ENCODE results near the gene C2CD4C.
"Not testable (repeated sequence)": the region's sequence is repeated elsewhere in the genome, so short reads cannot be mapped to it uniquely, and the experiment has no call there.

C2CD4C gene

DNA sequence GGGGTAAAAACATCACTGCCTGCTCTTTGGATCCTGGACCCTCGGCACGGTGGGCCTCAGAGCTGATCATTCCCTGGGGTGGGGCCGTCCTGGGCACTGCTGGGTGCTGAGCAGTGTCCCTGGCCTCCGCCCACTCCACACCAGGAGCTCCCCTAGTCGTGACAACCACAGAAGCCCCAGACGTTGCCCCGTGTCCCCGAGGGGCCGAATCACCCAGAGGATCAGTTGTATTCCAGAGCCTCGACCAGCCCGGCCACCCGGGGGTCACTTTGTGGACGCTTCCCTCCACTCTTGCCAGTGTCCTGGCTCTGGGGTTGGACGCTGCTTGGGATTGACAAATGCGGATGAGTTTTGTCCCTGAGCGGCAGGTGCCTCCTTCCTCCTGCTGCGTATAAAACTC lies 10.2 kb downstream of the C2CD4C start:
- no peak for DNase-seq (ENCODE audit: low read depth)

DNA sequence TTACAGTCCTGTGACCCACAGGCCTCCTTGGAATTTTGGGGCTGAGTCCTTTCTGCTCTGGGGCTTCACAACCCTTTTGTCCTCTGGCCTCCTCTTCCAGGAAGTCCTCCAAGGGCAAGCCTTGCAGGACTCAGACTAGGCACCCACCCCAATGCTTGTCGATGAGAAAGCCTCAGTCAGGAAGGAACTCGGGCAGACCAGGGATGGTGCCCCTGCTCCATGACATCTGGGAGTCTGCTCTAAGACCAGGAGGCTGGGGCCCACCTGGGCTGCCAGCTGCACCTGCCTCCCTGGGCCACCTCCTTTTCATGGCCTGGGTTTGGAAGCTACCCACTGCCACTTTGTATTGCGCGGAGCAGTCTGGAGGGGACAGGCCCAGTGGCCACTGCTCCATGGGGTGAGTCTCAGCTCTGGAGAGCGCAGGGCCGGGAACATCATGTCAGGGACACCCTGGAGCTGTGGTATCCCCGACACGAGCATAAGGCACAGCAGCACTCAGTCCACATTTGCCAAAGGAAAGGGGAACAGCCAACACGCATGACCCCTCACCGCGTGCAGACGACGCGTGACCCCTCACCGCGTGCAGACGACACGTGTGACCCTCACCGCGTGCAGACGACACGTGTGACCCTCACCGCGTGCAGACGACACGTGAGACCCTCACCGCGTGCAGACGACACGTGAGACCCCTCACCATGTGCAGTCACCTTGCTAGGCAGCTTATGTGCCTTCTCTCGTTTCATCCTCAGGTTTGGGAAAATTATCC lies 10.8 kb downstream of the C2CD4C start:
- no peak for DNase-seq (ENCODE audit: low read depth)

DNA sequence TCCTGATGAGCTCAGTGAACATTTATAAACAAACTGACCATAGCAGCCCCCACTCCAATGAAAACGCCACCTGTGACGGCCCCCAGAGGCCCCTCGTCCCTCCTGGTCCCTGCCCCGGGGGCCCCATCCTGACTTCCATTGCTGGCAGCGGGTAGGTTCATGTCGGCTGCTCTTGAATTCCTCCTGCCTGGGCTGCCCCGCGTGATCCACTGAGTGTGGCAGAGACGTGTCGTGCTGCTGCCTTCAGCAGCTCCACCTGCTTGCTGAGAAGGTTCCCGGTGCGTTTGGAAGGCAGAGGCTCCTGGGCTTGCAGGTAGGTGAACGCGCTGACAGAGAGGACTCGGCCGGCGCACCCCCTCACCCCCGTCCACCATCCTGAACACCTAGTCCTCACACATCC lies 11.6 kb downstream of the C2CD4C start:
- no peak for DNase-seq (ENCODE audit: low read depth)

DNA sequence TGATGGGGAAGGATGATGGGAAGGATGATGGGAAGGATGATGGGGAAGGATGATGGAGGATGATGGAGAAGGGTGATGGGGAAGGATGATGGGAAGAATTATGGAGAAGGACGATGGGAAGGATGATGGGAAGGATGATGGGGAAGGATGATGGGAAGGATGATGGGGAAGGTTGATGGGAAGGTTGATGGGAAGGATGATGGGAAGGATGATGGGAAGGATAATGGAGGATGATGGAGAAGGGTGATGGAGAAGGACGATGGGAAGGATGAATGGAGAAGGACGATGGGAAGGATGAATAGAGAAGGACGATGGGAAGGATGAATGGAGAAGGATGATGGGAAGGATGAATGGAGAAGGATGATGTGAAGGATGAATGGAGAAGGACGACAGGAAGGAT lies 13.5 kb downstream of the C2CD4C start:
- no peak for DNase-seq (ENCODE audit: low read depth)

DNA sequence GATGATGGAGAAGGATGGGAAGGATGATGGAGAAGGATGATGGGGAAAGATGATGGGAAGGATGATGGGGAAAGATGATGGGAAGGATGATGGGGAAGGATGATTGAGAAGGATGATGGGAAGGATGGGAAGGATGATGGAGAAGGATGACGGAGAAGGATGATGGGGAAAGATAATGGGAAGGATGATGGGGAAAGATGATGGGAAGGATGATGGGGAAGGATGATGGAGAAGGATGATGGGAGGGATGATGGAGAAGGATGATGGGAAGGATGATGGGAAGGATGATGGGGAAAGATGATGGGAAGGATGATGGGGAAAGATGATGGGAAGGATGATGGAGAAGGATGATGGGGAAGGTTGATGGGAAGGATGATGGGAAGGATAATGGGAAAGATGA lies 14.1 kb downstream of the C2CD4C start:
- not testable (repeated sequence) for DNase-seq (ENCODE audit: low read depth)

DNA sequence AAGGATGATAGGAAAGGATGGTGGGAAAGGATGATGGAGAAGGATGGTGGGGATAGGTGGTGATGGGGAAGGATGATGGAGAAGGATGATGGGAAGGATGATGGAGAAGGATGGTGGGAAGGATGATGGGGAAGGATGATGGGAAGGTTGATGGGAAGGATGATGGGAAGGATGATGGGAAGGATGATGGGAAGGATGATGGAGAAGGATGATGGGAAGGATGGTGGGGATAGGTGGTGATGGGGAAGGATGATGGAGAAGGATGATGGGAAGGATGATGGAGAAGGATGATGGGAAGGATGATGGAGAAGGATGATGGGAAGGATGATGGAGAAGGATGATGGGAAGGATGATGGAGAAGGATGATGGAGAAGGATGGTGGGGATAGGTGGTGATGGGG lies 15.4 kb downstream of the C2CD4C start:
- DNase-seq (ENCODE audit: low read depth): not testable (repeated sequence)

DNA sequence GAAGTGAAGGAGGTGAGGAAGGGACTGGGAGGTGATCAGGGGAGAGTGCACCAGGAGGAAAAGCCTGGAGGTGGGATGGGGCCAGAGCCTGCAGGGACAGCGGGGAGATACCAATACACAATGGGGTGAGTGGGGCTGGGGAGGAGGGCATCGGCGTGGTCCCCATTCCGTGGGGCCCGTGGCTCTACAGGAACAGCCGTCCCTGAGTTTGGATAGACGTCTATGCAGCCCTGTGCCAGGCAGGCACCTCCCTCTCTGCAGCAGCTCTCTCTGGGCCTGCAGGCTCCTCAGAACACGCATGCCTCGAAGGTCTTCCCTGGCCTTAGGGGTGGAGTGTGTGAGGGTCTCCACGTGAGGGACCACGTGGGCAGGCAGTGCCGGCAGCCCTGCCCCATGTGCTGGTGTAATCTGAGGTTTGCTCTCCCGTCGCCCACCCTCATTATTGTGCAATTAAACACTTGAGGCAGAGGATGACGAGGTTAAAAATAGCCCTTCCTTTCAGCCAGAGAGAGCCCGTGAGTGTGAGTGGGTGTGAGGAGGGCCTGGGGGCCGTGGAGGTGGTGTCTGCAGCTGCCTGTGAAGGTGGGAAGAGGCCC lies 16.5 kb downstream of the C2CD4C start:
- DNase-seq (ENCODE audit: low read depth): no peak

DNA sequence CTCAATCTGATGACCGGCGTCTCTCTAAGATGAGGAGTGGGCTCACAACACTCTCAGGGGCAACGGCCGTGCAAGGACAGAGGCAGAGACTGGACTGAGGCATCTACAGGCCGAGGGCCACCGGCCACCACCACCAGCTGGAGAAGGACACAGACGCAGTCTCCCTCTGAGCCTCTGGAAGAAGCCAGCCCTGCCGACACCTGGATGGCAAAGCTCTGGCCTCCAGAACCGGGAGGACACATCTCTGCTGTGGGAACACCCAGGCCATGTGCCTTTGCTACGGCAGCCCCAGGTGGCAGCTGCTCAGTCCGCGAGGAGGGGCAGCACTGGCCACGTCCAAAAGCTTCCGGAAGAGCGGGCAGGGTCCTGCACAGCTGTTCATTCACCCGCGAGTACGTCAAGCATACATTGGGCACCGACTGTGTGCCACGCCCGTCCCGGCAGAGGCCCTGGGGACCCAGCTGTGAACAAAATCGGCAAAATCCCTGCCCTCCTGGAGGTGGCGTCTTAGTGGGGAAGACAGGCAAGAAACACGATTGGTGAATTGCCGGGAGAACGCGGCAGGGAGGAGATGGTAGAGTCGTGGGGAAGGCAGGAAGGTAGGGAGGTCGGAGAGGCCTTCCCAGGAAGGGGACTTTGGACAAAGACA lies 17.1 kb downstream of the C2CD4C start:
- DNase-seq (ENCODE audit: low read depth): no peak

DNA sequence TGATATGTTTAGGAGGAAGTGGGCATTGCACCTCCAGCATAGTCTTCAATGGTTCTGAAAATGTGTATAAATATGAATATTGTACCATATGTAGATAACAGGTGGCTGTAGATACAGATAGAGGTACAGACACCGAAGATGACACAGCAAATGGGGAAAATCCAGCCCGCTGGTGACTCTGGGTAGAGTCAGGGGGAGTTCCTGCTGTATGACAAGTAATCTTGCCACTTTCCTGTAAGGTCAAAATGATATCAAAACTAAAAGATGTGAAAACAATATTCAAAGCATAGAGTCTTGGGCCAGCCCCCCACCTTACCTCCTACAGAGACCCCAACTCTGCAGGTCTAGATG lies 17.8 kb downstream of the C2CD4C start:
- DNase-seq (ENCODE audit: low read depth): no peak

DNA sequence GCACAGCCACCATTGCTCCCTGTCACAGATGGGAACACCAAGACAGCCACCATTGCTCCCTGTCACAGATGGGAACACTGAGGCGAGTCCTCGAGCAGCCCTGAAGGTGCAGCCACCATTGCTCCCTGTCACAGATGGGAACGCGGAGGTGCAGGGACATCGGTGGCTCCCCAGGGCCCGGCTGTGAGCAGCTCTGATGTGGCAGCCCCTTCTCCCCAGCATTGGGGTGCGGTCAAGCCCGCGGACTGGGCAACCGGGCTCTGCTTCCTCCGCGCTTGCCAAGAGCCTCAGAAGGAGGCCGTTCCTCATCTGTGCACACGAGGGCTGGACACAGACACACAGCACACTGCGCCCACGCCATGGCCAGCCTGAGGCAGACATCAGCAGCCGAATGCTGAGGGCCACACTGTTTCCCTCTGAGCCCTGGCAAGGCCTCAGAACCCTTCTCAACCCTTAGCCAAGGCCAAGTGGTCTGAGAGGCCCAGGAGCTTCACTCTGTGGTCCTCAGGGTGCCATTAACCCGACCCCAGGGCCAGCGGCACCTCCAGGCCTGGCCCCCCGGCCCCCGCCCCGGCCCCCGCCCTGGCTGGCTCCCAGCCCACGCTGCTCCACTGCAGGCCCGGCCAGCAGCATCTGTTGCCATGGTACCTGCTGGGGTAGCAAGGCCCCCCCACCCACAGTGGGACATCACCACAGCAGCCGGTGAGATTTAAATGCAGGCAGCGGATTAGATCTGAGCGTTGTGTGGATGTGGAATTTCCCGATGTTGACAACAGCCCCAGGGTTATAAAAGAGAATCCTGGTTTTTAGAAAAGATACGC lies 18.4 kb downstream of the C2CD4C start:
- DNase-seq (ENCODE audit: low read depth): no peak

DNA sequence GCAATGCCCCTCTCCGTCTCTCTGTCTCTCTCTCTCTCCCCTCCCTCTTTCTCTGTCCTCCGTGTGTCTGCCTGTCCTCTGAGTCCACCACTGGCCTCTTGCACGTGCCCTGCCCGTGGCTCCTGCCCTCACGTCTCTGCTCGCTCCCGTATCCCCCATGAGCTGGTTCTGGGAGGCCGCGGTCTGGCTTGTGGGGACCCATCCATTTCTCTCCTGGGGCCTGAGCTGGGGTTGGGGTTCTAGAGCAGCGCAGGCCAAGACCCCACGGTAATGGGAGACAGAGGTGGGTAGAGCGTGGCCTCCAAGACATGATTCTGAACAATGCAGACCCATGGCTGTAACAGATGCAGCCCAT lies 19.0 kb downstream of the C2CD4C start:
- DNase-seq (ENCODE audit: low read depth): no peak

DNA sequence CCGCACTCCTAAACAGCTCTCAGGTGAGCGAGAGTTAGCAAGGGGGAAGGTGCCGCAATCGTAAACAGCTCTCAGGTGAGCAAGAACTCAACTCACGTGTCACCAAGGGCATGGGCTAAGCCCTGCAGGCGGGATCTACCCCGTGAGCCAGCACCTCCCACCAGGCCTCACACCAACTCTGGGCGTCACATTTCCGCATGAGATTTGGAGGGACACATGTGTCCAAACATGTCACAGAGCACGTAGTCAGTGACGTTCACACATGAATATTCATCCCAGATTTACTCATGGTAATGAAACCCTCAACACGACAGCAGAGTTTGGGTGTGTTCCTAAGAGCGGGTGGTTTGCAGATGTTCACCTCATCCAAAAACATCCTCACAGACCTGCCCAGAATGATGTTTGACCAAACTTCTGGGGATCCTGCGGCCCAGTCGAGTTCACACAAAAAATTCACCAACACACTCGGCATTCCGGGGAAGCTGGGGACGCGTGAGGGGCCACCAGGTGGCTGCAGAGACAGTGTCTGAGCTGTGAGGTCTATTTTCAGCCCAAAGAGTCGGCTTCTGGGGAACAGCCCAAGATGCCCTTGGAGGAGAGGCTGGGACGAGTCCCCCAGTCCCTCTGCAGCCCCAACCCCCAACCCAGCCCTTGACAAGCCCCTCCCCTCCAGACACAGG lies 19.6 kb downstream of the C2CD4C start:
- DNase-seq (ENCODE audit: low read depth): no peak

DNA sequence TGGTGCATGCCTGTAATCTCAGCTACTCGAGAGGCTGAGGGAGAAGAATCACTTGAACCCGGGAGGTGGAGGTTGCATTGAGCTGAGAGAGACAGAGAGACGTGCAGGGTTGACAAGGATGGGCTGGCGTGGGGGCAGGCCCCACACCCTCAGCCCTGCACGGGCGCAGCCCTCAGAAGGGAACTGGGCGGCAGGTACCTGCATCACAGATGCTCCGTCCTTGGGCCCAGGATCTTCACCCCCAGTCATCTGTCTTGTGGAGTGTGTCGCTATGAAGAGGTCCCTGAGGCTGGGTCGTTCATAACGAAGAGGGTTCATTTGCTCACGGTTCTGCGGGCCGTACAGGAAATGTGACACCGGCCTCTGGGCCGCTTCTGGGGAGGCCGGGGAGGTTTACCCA lies 20.3 kb downstream of the C2CD4C start:
- DNase-seq (ENCODE audit: low read depth): no peak

DNA sequence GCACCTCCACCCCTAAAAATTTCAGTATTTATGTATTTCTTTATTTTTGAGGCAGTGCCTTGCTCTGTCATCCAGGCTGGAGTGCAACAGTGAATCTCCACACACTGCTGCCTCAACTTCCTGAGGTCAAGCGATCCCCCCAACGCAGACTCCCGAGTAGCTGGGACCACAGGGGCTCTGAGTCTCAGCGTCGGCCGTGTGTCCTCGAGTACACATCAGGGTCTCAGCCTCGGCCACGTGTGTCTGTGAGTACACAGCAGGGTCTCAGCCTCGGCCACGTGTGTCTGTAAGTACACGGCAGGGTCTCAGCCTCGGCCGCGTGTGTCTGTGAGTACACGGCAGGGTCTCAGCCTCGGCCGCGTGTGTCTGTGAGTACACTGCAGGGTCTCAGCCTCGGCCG lies 21.2 kb downstream of the C2CD4C start:
- no peak for DNase-seq (ENCODE audit: low read depth)

DNA sequence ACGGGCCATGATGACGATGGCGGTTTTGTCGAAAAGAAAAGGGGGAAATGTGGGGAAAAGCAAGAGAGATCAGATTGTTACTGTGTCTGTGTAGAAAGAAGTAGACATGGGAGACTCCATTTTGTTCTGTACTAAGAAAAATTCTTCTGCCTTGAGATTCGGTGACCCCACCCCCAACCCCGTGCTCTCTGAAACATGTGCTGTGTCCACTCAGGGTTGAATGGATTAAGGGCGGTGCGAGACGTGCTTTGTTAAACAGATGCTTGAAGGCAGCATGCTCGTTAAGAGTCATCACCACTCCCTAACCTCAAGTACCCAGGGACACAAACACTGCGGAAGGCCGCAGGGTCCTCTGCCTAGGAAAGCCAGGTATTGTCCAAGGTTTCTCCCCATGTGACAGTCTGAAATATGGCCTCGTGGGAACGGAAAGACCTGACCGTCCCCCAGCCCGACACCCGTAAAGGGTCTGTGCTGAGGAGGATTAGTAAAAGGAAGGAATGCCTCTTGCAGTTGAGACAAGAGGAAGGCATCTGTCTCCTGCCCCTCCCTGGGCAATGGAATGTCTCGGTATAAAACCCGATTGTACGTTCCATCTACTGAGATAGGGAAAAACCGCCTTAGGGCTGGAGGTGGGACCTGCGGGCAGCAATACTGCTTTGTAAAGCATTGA lies 22.2 kb downstream of the C2CD4C start:
- not testable (repeated sequence) for DNase-seq (ENCODE audit: low read depth)

DNA sequence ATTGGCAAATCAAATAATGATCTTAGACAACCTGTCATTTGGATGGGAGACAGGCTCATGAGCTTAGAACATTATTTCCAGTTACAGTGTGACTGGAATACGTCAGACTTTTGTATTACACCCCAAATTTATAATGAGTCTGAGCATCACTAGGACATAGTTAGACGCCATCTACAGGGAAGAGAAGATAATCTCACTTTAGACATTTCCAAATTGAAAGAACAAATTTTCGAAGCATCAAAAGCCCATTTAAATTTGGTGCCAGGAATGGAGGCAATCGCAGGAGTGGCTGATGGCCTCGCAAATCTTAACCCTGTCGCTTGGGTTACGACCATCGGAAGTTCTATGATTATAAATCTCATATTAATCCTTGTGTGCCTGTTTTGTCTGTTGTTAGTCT lies 22.8 kb downstream of the C2CD4C start:
- DNase-seq (ENCODE audit: low read depth): not testable (repeated sequence)

DNA sequence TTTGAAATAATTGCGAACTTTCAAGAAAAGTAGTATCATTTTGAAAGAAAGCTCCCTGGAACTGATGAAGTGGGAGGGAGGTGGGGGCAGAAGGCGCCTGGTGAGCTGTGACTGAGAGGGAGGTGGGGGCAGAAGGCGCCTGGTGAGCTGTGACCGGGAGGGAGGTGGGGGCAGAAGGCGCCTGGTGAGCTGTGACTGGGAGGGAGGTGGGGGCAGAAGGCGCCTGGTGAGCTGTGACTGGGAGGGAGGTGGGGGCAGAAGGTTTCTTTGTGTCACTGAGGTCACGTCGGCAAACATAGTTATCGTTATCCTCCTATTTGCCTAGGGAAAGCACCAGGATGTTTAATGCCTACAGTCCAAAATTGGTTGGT lies 24.2 kb downstream of the C2CD4C start:
- DNase-seq (ENCODE audit: low read depth): no peak

DNA sequence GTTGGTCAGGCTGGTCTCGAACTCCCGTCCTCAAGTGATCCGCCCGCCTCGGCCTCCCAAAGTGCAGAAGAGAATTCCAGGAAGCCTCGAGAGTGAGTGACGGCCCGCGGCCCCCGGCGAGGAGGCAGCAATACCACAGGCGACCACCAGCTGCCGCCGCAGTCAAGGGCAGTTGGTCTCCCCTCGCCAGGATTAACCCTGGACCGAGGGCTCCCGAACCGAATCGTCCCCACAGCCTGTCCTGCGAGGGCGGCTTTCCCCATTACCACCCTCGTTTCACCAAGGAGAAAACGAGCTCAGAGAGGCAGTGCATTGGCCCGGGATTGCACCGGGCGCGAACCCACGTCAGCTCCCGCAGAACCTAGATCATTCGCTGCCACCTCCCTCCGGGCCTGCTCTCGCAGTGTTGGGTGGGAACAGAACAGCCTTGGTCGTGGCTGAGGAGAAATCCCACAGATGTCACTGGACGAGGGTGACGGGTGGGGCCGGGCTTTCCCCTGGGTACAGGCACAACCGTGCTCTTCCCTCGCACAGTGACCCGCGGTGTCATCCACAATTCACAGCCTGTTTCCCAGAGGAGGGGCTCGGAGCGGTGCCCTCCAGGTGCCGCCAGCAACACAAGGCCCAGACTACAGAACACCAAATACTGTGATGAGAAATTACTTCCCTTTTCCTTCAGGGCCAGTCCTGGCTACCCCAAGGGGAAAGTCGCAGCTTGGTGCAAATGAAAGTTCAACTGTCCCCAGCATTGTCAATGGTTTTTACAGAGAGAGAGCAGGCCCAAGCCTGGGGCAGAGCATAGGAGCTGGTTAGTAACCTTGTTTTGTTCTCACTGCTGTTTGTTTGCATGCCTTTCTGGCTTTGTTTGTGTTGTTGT lies 24.8 kb downstream of the C2CD4C start:
- no peak for DNase-seq (ENCODE audit: low read depth)

DNA sequence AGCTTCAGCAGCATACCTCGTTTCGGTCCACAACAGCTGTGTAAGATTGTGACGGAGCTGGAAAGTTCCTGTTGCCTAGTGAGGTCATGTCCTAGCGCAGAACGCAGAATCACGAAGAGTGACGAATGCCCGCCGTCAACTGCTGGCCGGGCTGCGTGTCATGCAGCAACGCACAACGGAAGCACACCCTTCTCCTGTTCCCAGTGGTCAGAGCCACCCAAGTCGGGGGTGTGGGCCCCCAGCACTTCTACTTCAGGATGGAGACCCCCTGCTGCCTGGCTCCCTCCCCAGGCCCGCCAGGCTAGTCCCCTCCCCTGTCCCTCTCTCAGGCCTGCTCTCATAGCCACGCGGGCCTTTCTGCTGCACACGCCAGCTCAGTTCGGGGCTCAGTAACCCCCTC lies 25.9 kb downstream of the C2CD4C start:
- DNase-seq (ENCODE audit: low read depth): no peak

DNA sequence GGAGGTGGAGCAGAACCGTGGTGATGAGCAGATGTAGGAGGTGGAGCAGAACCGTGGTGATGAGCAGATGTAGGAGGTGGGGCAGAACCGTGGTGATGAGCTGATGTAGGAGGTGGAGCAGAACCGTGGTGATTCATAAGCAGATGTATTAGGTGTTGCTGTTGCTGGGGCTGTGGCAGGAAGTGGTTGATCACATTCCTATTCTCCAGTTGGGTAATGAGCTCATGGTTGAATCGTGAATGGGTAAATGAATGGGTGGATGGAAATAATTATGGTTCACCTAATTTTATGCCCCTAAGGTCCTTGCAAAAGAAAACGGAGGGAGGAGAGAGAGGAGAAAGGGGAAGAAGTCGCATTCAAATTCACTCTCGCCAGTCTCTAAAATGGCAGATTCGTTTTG lies 26.4 kb downstream of the C2CD4C start:
- not testable (repeated sequence) for DNase-seq (ENCODE audit: low read depth)

DNA sequence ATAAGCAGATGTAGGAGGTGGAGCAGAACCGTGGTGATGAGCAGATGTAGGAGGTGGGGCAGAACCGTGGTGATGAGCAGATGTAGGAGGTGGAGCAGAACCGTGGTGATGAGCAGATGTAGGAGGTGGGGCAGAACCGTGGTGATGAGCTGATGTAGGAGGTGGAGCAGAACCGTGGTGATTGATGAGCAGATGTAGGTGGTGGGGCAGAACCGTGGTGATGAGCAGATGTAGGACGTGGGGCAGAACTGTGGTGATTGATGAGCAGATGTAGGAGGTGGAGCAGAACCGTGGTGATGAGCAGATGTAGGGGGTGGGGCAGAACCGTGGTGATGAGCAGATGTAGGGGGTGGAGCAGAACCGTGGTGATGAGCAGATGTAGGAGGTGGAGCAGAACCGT lies 27.0 kb downstream of the C2CD4C start:
- DNase-seq (ENCODE audit: low read depth): not testable (repeated sequence)
